Suprapubic skin (tissue), 4 donors: ENCODE measurements around the gene TGFBR3. TPM values are rescaled to one million over a fixed set of nuclear protein-coding genes. Genes with fewer than 3 reads are reported as not detected.
A peak's percentile ranks its signal among the peaks of the same experiment; 100 is the strongest.

ENCODE experiments used
- DNase-seq, 2 donors: peaks; one replicate each; pipeline ENCODE4 v3.0.0-alpha.2; 2019; ENCODE audit warnings: low spot score in 2 of 2
- H3K27ac ChIP-seq: fragments of 200-600 bp; sonication (generic); one replicate; pipeline ENCODE4 v1.5.1; 2019
- H3K27me3 ChIP-seq: fragments of 200-600 bp; sonication (generic); one replicate; pipeline ENCODE4 v1.5.1; 2019
- H3K36me3 ChIP-seq: fragments of 200-600 bp; sonication (generic); one replicate; pipeline ENCODE4 v1.5.1; 2019
- H3K4me1 ChIP-seq: fragments of 200-600 bp; sonication (generic); one replicate; pipeline ENCODE4 v1.5.1; 2019
- H3K4me3 ChIP-seq: fragments of 200-600 bp; sonication (generic); one replicate; pipeline ENCODE4 v1.5.1; 2019; ENCODE audit warnings: mild to moderate bottlenecking
- H3K9me3 ChIP-seq: fragments of 200-600 bp; sonication (generic); one replicate; pipeline ENCODE4 v1.5.1; 2019
- EP300 ChIP-seq: sonication (generic); formaldehyde crosslinking; IDR thresholded peaks from one replicate; pipeline ENCODE4 v1.6.1; 2017; ENCODE audit warnings: antibody characterized with exemption
- POLR2A ChIP-seq, 2 donors: fragments of 450-650 bp; IDR thresholded peaks; one replicate each; pipeline ENCODE4 v1.6.1; 2017; ENCODE audit warnings: antibody characterized with exemption in 2 of 2, mild to moderate bottlenecking in 2 of 2, moderate library complexity in 2 of 2
- POLR2AphosphoS5 ChIP-seq, 3 donors: sonication (generic); formaldehyde crosslinking; IDR thresholded peaks; one replicate each; pipeline ENCODE4 v1.6.1; 2017; ENCODE audit warnings: antibody characterized with exemption in 3 of 3
- WGBS: methylation state at CpG from one replicate; pipeline ENCODE4 v1.1.5; 2018; 5-methylcytosine and 5-hydroxymethylcytosine counted together
- total RNA-seq, 4 donors: library from RNA; depleted of rRNA; stranded (reverse); fragments of >200 nt; gene quantifications; one replicate each; pipeline ENCODE4 v1.1.0, GENCODE V29; 2016
- TF ChIP-seq, protein P1 (sequence below), 2 donors: fragments of 200-600 bp in 1 of 2; fragments of 450-650 bp in 1 of 2; sonication (generic) in 1 of 2; IDR thresholded peaks; one replicate each; pipeline ENCODE4 v1.5.1; 2016 to 2019; ENCODE audit warnings: antibody characterized with exemption in 2 of 2, mild to moderate bottlenecking in 1 of 2, moderate library complexity in 1 of 2

The TGFBR3 gene
- total RNA-seq, 4 donors from 2014 or later, result 91.3 to 131 (median 114) TPM

DNA sequence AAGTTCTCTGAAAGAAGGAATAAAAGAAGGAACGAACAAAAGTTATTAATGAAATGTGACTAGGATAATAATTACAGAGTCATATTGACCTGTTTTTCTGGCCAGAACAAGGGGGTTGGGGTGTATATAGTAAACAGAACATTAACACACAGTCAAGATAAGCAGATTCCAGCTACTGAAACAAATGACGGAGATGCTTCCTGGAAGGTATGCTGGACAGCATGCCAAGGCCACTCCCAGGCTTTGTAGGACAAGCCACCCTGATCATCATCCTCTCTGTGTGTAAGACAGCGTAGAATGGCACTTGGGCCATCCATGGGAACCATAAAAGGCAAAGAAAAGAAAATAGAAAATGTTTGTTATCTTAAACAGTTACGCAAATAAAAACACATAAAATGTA is 120.7 kb downstream of the TGFBR3 start:
- Histone ChIP-seq H3K4me1 (peaks cover 26% of the 10 kb centered on the region), H3K27me3 (no peaks in the 10 kb centered on the region), H3K4me3 (no peak overlapping the region), H3K36me3 (peaks cover 9% of the 10 kb centered on the region), H3K9me3 (no peaks in the 10 kb centered on the region), H3K27ac (peak overlapping the region; percentile 34)
- 69% methylated on average over 4 of the region's 4 CpGs for WGBS
- no peak for DNase-seq
- no peak for TF ChIP-seq POLR2AphosphoS5 (IDR thresholded peaks at IDR 0.05)
- TF ChIP-seq, protein P1, sequence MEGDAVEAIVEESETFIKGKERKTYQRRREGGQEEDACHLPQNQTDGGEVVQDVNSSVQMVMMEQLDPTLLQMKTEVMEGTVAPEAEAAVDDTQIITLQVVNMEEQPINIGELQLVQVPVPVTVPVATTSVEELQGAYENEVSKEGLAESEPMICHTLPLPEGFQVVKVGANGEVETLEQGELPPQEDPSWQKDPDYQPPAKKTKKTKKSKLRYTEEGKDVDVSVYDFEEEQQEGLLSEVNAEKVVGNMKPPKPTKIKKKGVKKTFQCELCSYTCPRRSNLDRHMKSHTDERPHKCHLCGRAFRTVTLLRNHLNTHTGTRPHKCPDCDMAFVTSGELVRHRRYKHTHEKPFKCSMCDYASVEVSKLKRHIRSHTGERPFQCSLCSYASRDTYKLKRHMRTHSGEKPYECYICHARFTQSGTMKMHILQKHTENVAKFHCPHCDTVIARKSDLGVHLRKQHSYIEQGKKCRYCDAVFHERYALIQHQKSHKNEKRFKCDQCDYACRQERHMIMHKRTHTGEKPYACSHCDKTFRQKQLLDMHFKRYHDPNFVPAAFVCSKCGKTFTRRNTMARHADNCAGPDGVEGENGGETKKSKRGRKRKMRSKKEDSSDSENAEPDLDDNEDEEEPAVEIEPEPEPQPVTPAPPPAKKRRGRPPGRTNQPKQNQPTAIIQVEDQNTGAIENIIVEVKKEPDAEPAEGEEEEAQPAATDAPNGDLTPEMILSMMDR (IDR thresholded peaks at IDR 0.05), result no peak
- no peak for TF ChIP-seq EP300
- no peak for TF ChIP-seq POLR2A (IDR thresholded peaks at IDR 0.05)

DNA sequence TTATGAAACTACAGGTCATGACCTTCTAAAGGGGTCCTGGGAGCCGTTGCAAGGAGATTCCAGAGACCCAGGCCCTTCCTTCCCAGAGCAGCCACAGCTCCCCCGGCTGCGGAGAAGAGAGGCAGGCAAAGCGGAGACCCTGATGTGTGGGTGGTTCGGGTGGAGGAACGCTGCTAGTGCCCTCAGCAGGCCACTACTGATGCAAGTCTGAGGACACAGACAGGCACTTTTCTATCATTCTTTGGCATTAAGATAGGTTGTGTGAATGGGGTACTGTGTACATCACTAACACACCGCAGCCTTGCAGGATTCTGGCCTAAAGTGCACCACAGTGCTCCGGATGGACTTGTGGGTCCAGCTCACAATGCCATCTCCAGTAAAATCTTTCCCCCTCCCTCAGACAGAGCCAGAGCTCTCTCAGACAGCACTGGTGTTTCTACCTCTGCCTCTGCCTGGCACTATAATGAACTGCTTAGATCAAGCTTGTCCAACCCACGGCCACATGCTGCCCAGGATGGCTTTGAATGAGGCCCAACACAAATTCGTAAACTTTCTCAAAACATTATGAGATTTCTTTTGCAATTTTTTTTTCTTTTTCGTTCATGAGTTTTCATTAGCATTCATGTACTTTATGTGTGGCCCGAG is 121.4 kb downstream of the TGFBR3 start:
- TF ChIP-seq, protein P1 (IDR thresholded peaks at IDR 0.05), result no peak
- TF ChIP-seq POLR2AphosphoS5 (IDR thresholded peaks at IDR 0.05) (no peak), EP300 (no peak), POLR2A (IDR thresholded peaks at IDR 0.05) (no peak)
- Histone ChIP-seq H3K27ac (peak overlapping the region; percentile 34), H3K4me1 (peaks cover 32% of the 10 kb centered on the region), H3K4me3 (no peak overlapping the region), H3K9me3 (no peaks in the 10 kb centered on the region), H3K36me3 (peaks cover 9% of the 10 kb centered on the region), H3K27me3 (no peaks in the 10 kb centered on the region)
- no peak for DNase-seq
- 84% methylated on average over 12 of the region's 12 CpGs for WGBS

DNA sequence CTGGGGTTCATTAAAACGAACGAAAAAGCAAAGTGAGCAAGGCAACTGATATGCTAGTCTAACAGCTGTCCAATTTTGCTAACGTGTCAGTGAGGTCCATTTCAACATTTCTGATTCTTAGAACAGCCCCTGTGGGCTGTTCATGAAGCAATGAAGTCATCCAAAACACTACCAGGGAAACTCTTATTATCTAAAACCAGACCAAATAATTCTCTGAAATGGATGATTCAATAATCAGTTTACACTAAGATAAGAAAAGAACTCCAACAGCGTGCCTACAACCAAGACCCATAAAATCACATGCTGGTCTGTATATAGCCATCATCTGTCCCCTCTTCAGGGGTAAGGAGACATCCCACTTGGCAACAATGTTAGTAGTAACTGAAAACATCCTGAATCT is 122.7 kb downstream of the TGFBR3 start:
- H3K4me3 ChIP-seq, result no peak overlapping the region
- H3K27me3 ChIP-seq, result no peaks in the 10 kb centered on the region
- no peak for TF ChIP-seq EP300
- no peak for TF ChIP-seq POLR2A (IDR thresholded peaks at IDR 0.05)
- no peak for TF ChIP-seq POLR2AphosphoS5 (IDR thresholded peaks at IDR 0.05)
- TF ChIP-seq, protein P1 (IDR thresholded peaks at IDR 0.05), result no peak
- H3K27ac ChIP-seq, result no peak overlapping the region
- H3K36me3 ChIP-seq, result peaks cover 9% of the 10 kb centered on the region
- no peaks in the 10 kb centered on the region for H3K9me3 ChIP-seq
- 59% methylated on average over 4 of the region's 4 CpGs for WGBS
- no peak for DNase-seq
- H3K4me1 ChIP-seq, result peaks cover 44% of the 10 kb centered on the region

DNA sequence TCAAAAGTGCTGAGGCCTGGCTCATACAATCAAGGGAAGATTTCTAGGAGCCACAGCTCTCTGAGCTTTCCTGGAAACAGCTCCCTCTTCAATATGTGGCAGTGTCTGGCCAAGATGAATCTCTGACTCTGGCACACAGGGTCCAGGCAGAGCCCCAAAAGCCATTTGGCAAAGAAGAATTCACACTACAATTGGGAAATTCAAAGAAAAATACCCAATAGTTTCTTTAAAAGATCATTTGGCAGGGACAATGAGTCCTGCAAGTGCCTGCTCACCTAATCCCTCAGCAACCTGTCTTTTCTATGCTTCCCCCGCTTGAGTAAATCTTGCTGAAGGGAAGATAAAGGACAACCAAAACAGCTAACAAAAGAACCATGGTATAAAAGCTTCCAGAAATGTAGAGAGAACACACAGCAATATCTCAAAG is 124.6 kb downstream of the TGFBR3 start:
- 76% methylated on average over 1 of the region's 1 CpG for WGBS
- no peak for DNase-seq
- no peak overlapping the region for H3K27ac ChIP-seq
- H3K36me3 ChIP-seq, result peaks cover 9% of the 10 kb centered on the region
- H3K9me3 ChIP-seq, result no peaks in the 10 kb centered on the region
- peaks cover 46% of the 10 kb centered on the region for H3K4me1 ChIP-seq
- no peaks in the 10 kb centered on the region for H3K27me3 ChIP-seq
- H3K4me3 ChIP-seq, result no peak overlapping the region
- TF ChIP-seq POLR2AphosphoS5 (IDR thresholded peaks at IDR 0.05), result peak in 2 of 3 donors; percentile 67 to 68
- no peak for TF ChIP-seq EP300

DNA sequence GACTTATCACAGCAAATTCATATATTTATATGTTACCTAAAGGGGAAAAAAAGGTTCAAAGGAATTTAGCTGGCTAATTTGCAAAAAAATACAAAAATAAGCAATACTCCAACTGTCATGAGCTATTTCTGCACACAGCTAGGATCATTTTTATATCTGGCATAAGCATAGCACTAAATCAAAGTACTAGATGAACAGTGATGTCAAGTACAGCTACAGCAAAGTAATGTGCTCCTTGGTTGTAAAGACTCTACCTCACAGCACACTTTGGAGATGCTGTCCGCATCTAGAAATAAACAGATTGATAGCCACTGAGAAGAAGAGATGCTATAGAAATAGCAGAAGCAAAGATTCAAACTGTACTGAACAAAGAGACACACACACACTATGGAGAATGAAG is 125.4 kb downstream of the TGFBR3 start:
- Histone ChIP-seq H3K36me3 (peaks cover 9% of the 10 kb centered on the region), H3K4me3 (no peak overlapping the region), H3K27ac (no peak overlapping the region), H3K9me3 (no peaks in the 10 kb centered on the region), H3K27me3 (no peaks in the 10 kb centered on the region), H3K4me1 (peaks cover 53% of the 10 kb centered on the region)
- no peak for DNase-seq
- no peak for TF ChIP-seq POLR2A (IDR thresholded peaks at IDR 0.05)
- no peak for TF ChIP-seq EP300
- TF ChIP-seq, protein P1 (IDR thresholded peaks at IDR 0.05), result no peak
- no peak for TF ChIP-seq POLR2AphosphoS5 (IDR thresholded peaks at IDR 0.05)
- 77% methylated on average over 1 of the region's 1 CpG for WGBS

DNA sequence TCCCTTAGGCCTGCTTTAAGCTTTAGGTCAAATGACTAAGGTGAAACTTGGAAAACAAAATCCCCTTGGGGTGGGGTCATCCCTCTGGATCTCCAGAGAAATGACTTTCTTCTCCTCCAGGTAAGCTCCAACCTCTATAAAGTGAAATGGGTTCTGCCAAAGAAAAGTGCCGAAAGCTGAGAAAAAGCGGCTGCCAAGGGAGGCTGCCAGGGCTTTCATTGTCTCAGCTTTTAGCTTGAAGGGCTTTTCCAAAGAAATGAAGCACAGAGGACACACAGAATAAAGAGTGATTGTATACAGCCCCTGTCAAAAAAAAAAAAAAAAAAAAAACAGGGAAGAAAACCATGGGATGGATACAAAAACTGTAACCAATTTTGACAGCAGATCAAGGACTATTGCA is 126.9 kb downstream of the TGFBR3 start:
- TF ChIP-seq EP300 (no peak), POLR2A (IDR thresholded peaks at IDR 0.05) (no peak), POLR2AphosphoS5 (IDR thresholded peaks at IDR 0.05) (no peak)
- TF ChIP-seq, protein P1 (IDR thresholded peaks at IDR 0.05), result no peak
- WGBS, result 36% methylated on average over 2 of the region's 2 CpGs
- no peaks in the 10 kb centered on the region for H3K27me3 ChIP-seq
- no peak overlapping the region for H3K4me3 ChIP-seq
- peaks cover 61% of the 10 kb centered on the region for H3K4me1 ChIP-seq
- no peak for DNase-seq
- H3K27ac ChIP-seq, result peak overlapping the region; percentile 63
- no peaks in the 10 kb centered on the region for H3K9me3 ChIP-seq
- no peaks in the 10 kb centered on the region for H3K36me3 ChIP-seq
